ENCODE measurements around the gene BACH2.
"Not testable (repeated sequence)": the region's sequence is repeated elsewhere in the genome, so short reads cannot be mapped to it uniquely, and the experiment has no call there.

The BACH2 gene

GRCh38 chr6:89921197-89921596 lies 375.4 kb downstream of the BACH2 start:
- no peak for TF ChIP-seq CTCF (IDR thresholded peaks at IDR 0.05; ENCODE audit: insufficient read depth, low read depth, low read length, missing control alignments)
- no peak for DNase-seq (ENCODE audit: low read depth)
- no peak overlapping the region for H3K4me3 ChIP-seq (ENCODE audit: low read depth, low read length)

- no peak for TF ChIP-seq CTCF (IDR thresholded peaks at IDR 0.05; ENCODE audit: insufficient read depth, low read depth, low read length, missing control alignments)
- H3K4me3 ChIP-seq (ENCODE audit: low read depth, low read length), result no peak overlapping the region
- no peak for DNase-seq (ENCODE audit: low read depth)
Observed at GRCh38 chr6:89917801-89918366, 378.8 kb downstream of the BACH2 start.

DNA sequence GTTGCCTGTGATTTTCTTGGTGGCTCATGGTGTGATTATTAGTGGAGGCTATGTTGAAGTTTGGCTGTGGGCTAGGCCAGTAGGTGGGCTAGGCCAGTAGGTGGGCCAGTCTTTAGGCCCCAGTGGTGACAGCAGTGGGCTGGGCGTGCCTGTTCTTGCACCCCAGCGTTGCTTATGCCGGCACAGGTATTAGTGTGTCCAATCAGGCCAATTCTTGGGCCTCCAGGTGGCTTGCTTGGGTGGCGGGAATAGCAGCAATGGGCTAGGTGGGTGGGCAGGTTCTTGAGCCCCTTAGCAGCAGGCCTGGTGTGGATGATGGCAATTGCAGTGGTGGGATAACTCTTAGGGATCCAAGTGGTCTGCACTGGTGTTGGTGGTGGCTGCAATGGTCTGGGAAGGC lies 379.4 kb downstream of the BACH2 start:
- H3K4me3 ChIP-seq (ENCODE audit: low read depth, low read length), result no peak overlapping the region
- DNase-seq (ENCODE audit: low read depth), result no peak
- TF ChIP-seq CTCF (IDR thresholded peaks at IDR 0.05; ENCODE audit: insufficient read depth, low read depth, low read length, missing control alignments), result no peak

DNA sequence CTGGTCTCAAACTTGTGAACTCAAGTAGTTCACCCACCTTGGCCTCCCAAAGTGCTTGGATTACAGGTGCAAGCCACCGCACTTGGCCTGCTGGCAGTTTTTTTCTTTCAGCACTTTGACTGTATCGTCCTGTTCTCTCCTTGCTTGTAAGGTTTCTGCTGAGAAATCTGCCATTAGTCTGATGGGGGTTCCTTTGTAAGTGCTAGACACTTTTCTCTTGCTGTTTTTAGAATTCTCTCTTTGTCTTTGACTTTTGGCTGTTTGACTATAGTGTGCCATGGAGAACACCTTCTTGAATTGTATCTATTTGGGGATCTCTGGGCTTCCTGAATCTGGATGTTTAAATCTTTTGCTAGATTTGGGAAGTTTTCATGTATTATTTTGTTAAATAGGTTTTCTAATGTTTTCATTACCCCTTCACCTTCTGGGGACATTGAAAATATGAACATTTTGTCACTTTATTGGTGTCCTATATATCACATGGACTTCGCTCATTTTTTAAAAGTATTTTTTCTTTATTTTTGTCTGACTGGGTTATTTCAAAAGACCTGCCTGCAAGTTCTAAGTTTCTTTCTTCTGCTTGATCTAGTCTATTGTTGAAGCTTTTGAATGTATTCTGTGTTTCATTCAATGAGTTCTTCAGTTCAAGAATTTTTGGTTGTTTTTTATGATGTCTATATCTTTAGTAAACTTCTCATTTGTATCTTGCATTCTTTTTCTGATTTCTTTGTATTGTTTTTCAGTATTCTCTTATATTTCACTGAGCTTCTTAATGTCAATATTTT lies 380.3 kb downstream of the BACH2 start:
- H3K4me3 ChIP-seq (ENCODE audit: low read depth, low read length), result no peak overlapping the region
- TF ChIP-seq CTCF (IDR thresholded peaks at IDR 0.05; ENCODE audit: insufficient read depth, low read depth, low read length, missing control alignments), result no peak
- no peak for DNase-seq (ENCODE audit: low read depth)

- TF ChIP-seq CTCF (IDR thresholded peaks at IDR 0.05; ENCODE audit: insufficient read depth, low read depth, low read length, missing control alignments), result no peak
Observed at GRCh38 chr6:89910902-89911240, 385.8 kb downstream of the BACH2 start.

DNA sequence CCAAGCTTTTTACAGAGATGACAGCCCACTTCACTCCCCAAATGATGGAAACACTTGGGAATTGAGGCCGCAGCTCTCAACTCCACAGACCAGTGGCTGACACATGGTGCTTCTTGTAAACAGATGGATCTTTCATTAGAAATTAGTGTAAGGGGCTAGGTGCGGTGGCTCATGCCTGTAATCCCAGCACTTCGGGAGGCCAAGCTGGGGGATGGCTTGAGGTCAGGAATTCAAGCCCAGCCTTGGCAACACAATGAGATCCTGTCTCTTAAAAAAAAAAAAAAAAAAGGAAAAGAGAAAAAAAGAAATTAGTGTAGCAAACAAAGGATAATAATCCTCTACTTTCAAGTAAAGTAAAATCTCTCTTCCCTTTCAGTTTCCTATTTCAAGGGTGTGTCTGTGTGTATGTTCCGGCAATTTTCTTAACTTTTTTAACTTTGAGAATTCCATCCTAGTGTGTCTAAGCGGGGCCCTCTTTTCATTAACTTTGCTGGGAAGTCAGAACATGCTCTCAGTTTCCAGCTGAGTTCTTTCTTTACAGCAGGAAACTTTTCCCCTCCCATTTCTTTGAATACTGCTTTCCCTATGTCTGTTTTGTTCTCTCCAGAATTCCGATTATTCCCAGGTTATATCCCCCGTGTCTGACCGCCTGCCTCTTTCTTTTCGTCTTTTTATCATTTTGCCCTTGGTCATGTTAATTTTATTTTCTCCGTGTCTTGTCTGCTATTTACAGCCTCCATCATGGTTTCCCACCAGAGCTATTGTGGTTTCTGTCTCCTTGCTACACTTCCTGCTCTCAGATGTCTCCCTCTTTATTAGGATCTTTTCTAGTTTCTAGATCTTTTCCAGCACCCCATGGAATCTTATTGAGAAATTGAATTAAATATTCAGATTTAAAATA lies 386.4 kb downstream of the BACH2 start:
- not testable (repeated sequence) for DNase-seq (ENCODE audit: low read depth); H3K4me3 ChIP-seq (ENCODE audit: low read depth, low read length)

More at GRCh38 chr6:89910902-89911240, 385.8 kb downstream of the BACH2 start:
- no peak for DNase-seq (ENCODE audit: low read depth)
- H3K4me3 ChIP-seq (ENCODE audit: low read depth, low read length), result no peak overlapping the region

- DNase-seq (ENCODE audit: low read depth), result no peak
- no peak for TF ChIP-seq CTCF (IDR thresholded peaks at IDR 0.05; ENCODE audit: insufficient read depth, low read depth, low read length, missing control alignments)
- no peak overlapping the region for H3K4me3 ChIP-seq (ENCODE audit: low read depth, low read length)
Observed at GRCh38 chr6:89895276-89895874, 401.3 kb downstream of the BACH2 start.
